GM20431 (cell line): ENCODE measurements around the gene SLC12A7.
"Not testable (repeated sequence)": the region's sequence is repeated elsewhere in the genome, so short reads cannot be mapped to it uniquely, and the experiment has no call there.

Experiments used
- in situ Hi-C: fragments of 300-500 bp; cut with MseI, MboI; formaldehyde crosslinking; loops from one replicate; pipeline ENCODE4 v1.15.0; 2020; ENCODE audit warnings: low sequenced_read_pairs; ENCODE audit not compliant: unreplicated experiment

The SLC12A7 gene

DNA sequence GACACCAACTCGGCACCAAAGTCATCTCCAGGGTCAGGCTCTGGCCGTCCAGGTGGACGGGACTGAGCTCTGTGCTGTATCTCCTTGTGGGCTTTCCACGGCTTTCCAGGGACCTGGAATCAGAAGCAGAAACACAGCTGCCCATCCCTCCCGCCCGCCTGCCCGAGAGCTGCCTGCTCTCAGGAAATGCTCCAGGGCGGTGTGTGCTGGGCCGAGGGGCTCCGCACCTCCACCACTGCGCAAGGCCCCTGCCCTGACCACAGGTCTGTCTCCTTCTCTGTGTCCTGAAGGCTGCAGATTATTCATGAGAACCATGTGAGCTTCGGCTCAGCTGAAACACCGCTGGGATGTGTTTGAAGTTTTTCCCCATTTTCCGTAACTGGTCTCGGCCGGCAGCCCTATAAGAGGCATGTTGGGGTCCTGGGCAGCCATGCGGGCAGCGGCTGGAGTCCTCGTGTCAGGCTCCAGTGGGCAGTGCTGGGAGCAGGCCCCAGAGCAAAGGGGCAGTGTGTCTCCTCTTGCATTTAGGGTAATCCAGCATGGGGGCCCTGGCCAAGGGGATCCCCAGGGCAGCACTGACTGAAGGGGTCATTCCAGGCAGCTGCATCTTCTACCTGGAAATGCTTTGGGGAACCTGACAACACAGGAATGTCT is 80.4 kb downstream of the SLC12A7 start:
- in situ Hi-C loops = no loop called here

DNA sequence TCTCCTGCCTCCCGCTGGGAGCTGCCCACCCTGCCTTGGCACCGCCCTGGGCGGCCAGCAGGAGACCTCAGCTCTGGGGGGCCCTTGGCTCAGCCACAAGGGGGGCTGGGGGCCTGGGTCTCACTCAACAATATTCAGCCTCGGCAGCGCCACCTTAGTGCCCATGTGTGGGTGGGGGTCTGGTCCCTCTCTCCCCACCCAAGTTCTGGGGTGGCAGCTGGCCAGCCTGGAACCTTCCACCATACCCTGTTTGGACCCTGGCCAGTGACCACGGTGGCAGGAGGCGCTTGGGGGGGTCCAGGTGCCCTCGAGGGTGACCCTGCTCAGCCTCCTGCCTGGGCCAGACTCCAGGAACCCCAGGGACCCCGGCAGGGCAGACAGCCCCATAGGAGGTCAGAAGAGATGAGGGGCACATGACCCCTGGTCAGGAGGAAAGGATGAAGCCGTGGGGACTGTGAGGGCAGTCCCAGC is 81.0 kb downstream of the SLC12A7 start:
- in situ Hi-C loops = no loop called here

DNA sequence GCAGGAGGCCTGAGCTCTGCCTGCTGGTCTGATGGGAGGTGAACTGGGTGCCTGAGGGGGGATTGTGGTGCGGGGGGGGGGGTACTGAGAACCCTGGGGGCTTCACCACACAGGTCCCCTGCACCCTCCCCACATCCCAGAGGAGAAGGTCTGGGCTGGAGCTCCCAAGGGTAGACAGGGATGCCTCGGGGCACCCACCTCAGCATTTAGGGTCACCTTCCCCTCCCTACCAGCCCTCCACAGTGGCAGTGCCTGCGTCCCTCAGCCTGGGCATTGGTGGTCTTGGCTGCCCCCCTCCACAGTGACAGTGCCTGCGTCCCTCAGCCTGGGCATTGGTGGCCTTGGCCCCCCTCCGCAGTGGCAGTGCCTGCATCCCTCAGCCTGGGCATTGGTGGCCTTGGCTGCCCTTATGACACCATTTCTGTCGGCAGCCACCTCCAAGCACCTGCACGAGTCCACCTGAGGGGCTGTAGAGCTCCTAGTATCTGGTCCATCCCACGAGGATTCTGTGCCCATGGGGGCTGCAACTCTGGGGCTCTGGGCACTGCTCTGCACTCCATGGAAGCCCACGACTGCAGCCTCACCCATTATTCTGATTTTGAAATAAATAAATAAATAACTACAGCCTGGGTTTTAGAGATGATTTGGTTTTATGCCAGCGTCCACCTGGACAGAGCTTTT is 81.8 kb downstream of the SLC12A7 start:
- in situ Hi-C loops = no loop called here

DNA sequence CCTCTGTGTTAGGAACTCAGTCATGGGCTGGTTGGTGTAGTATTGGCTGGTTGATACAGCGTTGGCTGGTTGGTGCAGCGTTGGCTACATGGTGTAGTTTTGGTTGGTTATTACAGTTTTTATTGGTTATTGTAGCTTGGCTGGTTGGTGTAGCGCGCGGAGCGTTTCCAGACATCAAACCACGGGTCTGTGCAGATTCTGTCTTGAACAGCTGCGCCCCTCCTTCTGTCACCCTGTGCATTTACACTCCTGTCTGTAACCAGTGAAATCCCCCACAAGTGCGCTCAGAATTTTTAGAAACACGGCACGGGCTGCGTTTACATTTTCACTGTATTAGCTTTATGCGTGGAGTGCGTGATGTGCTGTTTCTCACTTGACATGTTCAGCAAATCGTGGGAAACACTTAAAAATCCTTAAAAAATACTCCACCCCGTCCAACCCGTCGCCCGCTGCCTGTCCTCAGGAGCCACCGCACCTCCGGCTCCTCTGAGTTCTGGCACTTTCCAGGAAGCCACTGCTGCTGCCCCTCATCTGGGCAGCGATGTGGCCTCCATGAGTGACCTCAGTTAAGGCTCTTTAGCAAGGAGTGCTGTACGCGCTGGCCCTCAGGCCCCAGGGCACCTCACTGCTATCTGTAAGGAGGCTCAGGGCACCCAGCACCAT is 82.5 kb downstream of the SLC12A7 start:
- in situ Hi-C loops = no loop called here

DNA sequence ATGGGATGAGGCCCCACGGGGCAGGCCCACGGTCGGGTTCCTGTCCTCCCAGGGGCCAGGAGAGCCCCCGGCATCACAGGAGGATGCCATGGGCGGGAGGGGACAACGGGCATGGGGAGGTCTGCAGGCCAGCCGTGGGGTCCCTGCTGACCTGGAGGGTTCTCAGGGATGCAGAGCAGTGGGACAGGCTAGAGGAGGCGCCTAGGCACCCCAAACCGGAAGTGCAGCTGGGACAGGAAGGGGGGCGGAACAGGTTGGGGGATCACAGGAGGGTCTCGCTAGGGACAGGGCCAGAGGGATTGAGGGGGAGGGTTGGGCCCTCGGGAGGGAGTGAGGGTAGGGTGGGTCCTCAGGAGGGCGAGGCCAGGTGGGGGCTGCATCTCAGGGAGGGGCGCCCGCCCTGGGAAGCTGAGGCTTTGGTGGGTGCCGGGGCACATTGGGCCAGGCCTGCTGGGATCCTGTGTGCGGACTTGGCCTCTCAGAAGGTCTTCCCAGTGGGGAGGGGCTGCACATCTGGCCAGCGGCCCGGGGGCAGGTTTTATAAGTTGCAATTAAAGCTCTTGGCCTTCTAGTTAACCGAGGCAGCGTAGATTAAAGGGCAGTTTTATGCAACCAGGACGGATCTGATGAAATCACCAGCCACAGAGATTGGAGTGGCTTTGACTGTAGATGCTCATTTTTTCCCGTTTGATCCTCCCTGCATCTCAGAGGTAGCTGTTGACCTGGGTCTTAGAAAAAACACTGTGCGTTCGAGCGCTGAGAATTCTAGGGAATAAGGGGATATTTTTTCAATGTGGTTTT is 83.2 kb downstream of the SLC12A7 start:
- in situ Hi-C loops = no loop called here

DNA sequence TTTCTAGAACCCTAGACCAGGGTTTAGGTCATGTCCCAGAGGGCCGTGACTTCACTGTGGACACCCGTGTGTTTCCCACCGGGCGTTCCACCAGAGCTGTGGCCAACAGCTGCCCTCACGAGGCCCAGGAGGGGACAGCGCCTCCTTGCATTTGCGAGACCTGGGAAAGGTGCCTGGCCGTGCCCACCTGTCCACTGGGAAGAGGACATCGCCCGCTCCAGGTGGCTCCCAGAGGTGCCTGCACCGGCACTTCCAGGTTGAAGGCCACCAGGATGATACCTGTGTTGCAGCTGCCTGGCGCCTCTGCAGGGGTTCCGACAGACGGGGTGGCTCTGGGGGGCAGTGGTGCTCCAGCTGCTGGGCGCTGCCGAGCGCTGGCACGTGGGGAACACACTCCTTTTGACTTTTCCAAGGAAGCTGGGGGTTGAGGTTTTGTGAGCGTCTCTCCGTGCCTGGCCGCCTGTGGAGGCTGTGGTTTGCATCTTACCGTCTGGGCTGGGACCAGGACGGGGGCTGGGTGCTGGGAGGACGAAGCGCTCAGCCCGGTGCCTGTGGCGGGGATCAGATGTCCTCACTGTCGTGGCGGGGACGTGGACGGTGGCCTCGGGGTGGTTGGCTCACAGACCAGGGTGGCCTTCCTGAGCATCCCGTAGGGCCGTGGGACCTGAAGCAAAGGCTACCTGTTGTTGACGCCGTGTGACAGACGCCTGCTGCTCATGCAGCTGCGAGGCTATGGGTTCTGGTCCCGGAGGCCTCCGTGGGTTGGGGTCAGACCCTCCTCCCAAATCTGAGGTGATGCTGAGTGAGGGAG is 84.0 kb downstream of the SLC12A7 start:
- in situ Hi-C loops = no loop called here

DNA sequence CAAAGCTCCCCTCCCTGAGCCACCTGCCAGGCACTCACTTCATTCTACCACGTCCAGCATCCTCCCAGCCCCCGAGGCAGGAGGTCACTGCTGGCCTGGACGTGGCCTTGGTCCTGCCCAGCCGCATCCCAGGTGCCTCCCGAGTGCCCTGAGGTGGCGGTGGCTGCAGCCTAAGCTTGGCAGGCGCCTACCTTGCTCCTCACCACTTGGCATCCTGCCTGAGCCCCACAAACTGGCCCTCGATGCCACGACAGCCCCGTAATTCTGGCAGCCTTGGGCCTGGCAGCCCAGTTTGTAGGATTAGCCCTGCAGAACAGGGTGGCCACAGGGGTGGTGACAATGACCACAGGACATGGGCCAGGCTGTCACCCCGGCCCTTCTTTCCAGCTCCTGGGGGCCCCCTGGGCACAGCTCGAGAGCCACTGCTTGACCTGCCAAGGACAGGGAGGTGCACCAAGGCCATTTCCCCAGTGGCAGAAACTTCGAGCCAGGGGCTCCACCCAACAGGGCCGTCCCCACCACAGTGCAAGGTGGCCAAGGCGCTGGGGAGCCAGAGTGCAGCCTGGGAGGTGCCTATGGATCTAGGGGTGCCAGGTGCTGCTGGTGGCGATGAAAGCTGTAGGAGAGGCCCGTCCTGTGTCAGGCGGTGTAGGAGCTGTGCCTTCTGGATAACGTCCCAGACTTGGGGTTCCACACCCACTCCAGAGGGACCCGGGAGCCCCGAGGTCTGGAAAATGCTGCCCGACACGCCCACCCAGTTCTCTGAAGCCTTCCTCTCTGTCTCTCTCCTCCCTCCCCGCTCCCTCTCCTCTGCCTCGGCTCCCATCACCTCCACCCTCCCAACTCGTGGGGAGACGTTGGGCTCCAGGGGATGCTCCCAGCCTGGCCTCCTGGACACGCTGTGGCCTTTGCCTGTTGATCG is 84.9 kb downstream of the SLC12A7 start:
- in situ Hi-C loops = no loop called here

DNA sequence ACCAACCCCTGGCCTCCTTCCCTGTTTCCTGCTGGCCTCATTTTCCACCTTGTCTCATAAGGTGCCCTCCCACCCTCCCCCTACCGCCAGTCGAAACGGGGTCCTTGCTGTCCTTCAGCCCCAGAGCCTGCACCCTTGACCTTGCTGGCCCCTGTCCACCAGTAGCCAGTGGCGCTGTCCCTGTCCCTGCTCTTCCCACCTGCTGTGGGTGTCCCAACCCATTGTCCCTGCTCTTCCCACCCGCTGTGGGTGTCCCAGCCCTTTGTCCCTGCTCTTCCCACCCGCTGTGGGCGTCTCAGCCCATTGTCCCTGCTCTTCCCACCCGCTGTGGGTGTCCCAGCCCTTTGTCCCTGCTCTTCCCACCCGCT is 89.9 kb downstream of the SLC12A7 start:
- in situ Hi-C loops = not testable (repeated sequence)

DNA sequence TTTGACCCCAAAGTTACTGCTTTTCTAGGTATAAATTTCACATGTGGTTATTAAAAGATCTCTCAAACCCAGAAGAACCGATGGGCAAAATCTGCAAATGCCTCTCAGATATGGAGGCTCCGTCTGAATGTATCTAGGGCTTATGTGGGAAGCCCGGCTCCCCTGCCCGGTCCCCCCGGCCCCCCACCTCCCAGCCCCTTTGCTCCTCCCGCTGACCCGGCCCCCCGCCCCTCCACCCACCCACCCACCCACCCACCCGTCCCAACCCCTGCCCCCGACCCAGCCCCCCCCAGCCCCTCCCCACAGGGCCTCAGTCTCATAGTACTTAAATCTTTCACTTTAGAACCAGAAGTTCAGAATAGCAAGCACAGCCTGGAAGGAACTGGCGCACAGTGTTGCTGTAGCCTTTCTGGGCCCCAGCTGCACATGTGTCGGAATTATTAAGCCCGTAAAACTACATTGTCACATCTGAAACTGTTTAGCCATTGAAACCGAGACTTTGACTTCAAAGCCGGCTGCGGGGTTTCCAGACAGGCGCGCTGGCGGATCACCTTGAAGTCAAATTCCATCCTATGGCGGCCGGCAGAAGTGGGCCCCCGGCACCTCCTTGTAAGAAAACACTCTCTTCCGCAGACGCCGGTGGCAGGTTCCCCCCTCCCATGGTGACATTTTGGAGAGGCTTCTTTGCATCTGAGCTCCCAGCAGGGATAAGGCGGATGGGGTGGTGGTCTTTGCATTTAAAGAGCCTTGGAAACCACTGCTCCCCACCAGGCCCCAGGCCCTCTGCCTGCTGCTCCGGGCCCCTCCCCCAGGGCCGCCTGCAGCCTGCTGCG is 90.5 kb downstream of the SLC12A7 start:
- in situ Hi-C loops = no loop called here

DNA sequence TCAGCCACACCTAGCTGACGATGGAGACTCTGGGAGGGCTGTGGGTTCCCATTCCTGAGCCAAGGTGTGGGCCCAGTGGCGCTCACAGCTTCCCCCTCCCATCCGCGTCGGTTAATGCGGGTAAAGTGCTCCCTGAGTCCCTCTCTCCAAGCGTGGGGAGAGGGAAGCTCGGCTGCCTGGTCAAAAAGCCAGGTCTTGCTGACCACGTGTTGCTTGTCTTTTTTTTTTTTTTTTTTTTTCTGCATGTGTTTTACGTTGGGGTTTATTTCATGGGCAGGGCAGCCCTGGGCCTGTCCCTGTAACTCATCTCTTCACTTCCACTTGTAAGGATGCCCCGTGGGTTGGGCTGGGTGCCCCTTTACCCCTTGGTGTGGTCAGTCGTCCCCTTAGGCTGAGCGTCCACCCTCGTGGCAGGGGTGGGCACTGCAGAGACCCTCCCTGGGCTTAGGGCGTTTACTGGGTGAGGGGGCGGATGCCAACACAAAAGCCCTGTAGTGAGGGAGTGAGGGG is 91.4 kb downstream of the SLC12A7 start:
- in situ Hi-C loops = no loop called here

DNA sequence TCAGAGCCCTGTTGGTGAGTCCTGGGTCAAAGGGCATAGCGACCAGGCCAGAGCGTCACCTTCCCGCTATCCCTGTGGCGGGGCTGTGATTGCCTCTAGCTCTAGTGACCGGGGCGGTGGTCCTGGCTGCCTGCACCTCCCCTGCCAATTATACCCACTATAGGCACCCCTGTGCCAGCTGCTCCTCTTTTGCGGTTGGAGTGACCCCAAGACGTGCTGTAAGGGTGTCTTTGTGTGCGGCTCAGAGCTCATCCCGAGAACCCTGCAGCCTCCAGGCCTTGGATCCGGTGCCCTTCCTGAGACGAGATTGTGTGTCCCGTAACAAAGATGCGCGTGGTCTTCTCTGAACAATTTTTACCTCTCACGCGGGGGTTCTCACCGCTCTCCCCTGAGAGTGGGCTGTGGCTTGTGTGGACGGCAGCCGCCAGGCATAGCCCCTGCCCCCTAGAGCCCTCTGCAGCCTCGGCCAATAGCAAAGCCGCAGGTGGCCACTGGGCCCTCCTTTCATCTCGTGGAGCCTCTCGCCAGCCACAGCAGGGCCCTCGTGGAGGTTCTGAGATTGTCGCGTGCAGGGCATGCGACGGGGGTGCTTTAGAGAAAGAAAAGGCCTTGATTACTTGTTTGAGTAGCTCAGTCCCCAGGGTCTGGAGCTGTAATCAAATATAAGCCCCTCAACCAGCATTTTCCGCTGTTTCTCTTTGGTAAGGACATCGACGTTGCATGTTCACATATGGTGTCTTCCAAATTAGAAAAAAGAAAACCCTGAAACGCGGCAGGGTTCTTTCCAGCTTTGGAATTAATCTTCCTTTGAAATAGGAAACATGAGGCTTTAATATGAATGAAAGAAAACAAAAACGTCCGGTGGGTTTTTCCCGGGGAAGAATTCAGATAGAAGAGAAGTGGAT is 92.6 kb downstream of the SLC12A7 start:
- in situ Hi-C loops = no loop called here

DNA sequence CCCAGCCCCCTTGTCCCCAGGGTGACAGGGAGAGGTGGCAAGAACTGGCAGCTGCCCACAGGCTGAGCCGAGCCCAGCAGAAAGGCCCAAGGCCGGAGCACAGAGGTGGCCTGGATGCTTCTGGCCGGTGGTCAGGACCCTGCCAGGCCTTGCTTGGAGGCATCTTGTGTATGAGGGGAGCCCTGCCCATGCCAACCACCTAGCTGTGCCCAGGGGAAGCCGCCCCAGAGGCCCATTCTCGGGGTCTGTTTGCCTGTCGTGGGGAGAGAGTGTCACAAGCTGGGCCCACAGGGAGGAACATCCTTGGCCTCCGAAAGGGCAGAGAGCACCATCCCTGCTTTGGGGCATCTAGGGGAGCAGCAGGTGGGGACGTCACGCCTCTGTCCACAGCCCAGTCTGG is 93.3 kb downstream of the SLC12A7 start:
- in situ Hi-C loops = no loop called here

DNA sequence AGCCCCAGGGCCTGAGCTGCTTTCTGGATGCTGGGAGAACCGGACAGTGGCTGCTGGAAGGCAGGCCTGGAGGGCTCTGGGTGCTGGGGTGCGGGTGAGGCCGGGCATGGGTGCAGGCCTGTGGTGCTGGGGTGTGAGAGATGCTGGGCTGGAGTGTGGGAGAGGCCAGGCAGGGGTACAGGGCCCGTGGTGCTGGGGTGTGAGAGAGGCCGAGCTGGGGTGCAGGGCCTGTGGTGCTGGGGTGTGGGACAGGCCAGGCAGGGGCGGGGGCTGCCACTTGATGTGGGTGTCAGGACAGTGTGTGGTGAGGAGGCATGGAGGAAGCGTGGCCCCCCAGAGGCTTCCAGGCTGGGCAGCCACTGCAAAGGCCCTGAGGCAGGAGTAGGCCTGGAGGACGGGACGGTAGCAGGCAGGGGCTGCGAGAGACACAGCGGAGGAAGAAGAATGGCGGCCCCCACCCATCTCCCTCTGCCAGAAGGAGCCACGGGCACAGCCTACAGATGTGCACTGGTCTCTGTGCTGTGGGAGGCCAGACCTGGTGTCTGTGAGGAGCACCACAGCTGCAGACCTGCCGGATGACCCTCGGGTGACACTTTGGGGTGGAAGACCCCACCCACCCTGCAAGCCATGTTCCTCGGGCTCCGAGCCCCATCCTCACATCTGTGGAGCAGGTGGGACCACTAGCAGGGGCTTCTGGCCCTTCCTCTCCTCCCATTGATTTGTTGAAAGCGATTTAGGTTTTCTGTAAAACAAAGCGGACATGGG is 94.0 kb downstream of the SLC12A7 start:
- in situ Hi-C loops = no loop called here

DNA sequence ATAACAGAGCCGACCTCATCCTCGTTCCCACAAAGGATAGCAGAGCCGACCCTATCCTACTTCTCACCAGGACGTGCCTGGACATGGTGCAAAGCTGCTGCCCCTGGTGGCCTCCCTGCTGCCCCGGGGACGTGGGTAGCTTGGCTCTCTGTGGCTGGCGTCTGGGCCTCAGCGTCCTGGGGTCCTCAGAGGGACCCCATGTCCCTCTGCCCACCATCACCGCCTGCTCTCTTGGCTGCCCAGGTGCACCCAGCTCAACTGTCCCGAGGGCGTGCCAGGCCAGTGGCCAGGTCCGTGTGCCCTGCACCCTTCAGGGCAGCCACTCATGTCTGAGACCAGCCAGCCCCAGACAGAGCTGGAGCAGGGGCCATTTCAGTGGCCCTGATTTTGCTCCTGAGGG is 94.8 kb downstream of the SLC12A7 start:
- in situ Hi-C loops = no loop called here

DNA sequence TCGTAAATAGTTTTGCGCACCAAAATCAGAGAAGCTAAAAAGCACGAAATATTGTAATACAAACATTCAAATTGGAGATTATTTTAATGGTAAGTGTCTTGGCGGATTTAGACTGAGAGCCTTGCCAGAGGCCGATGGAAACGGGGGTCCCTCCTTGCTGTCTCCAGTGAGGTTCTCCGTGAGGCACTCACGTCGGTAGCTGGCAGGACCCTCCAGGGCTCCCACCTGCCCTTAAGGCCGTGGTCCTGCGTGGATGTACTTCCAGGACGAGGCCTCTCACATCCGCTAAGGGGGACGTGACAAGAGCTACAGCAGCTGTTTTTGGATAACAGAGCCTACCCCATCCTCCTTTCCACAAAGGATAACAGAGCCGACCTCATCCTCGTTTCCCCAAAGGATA is 95.4 kb downstream of the SLC12A7 start:
- in situ Hi-C loops = no loop called here

DNA sequence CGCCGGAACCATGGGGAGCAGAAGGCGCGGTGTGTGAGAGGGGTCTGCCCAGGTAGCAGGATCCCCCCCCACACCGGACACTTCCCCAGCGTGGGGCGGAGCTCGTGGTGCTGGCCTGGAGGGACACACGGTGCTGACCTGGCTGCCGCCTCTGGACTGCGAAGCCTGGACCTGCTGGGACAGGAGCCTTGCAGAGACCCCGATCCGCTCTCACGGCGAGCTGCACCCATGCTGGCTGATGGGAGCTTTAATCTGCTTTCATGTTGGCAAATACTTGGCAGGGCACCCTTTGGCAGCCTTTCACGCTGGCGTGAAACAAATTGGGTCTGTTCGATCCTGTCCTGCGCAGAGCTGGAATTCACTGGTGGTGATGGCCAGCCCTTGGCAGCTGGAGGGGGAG is 95.8 kb downstream of the SLC12A7 start:
- in situ Hi-C loops = no loop called here
